SK-N-MC (cell line): ENCODE results near the gene HDC.

Source experiments
- DNase-seq: peaks from one replicate; pipeline ENCODE4 v3.0.0-alpha.2; 2011; ENCODE audit warnings: low read depth, low spot score
- H3K27ac ChIP-seq: fragments of 200-600 bp; sonication (generic); 2 replicates; pipeline ENCODE4 v1.5.1; 2016; ENCODE audit warnings: mixed run types
- H3K36me3 ChIP-seq: fragments of 200-600 bp; sonication (generic); 2 replicates; pipeline ENCODE4 v1.6.1; 2017; ENCODE audit warnings: antibody characterized with exemption, low read length, mixed read lengths; ENCODE audit not compliant: insufficient read depth
- H3K4me3 ChIP-seq: fragments of 200-600 bp; sonication (generic); 2 replicates; pipeline ENCODE4 v1.5.1; 2016
- H3K9ac ChIP-seq: fragments of 200-600 bp; sonication (generic); 2 replicates; pipeline ENCODE4 v1.8.0; 2017; ENCODE audit warnings: mixed run types, mixed read lengths; ENCODE audit not compliant: insufficient read length
- H3K9me3 ChIP-seq: fragments of 200-600 bp; sonication (generic); 2 replicates; pipeline ENCODE4 v1.6.1; 2017; ENCODE audit warnings: low read depth, mild to moderate bottlenecking, antibody characterized with exemption, low read length, moderate library complexity, mixed read lengths
- EZH2 ChIP-seq: fragments of 200-600 bp; sonication (generic); IDR thresholded peaks from one replicate; pipeline ENCODE4 v1.6.1; 2017; ENCODE audit warnings: antibody characterized with exemption
- FOXP2 ChIP-seq: optimal IDR thresholded peaks from 2 replicates; pipeline ENCODE3; 2011; ENCODE audit warnings: mild to moderate bottlenecking, moderate library complexity; ENCODE audit not compliant: insufficient read depth; ENCODE audit errors: extremely low read length, control extremely low read depth
- POLR2AphosphoS5 ChIP-seq: IDR thresholded peaks from 2 replicates; pipeline ENCODE4 v1.6.1; 2012; ENCODE audit warnings: mild to moderate bottlenecking, low read depth, low read length, borderline replicate concordance

The HDC gene

GRCh38 chr15:50192164-50192563 is 73.4 kb downstream of the HDC start:
- H3K4me3 ChIP-seq = no peak overlapping the region
- H3K36me3 ChIP-seq = no peaks in the 10 kb centered on the region
- no peak for TF ChIP-seq EZH2
- TF ChIP-seq FOXP2 = no peak
- no peak for TF ChIP-seq POLR2AphosphoS5
- no peak overlapping the region for H3K27ac ChIP-seq
- no peak overlapping the region for H3K9ac ChIP-seq
- no peaks in the 10 kb centered on the region for H3K9me3 ChIP-seq
- no peak for DNase-seq
